Endothelial cell of umbilical vein (primary cell): ENCODE results near the gene COL4A2. TPM values are rescaled to one million over a fixed set of nuclear protein-coding genes. Genes with fewer than 3 reads are reported as not detected.

ENCODE experiments used
- BruUV-seq: library from RNA; stranded (reverse); fragments of 400-500 nt; replicated peaks from 2 replicates; lab custom pipeline; 2021; lab: Mats Ljungman, UMichigan
- CTCF ChIA-PET: fragments of 300-600, 350-600 bp; sonication (Branson Sonifier 250); formaldehyde crosslinking; loops from one replicate; lab custom pipeline; 2021; ENCODE audit warnings: antibody characterized with exemption, inconsistent platforms; lab: Charles Lee
- POLR2A ChIA-PET: fragments of 300-600, 350-600 bp; sonication (Branson Sonifier 250); formaldehyde crosslinking; loops from one replicate; lab custom pipeline; 2021; ENCODE audit warnings: antibody characterized with exemption, inconsistent platforms; lab: Charles Lee
- DNase-seq: peaks from one replicate; pipeline ENCODE4 v3.0.0-alpha.2; 2011; ENCODE audit warnings: low read depth, low spot score
- FAIRE-seq: peaks from 2 replicates; lab custom pipeline; 2011; peaks lifted over from hg19 to GRCh38; lab: Jason Lieb, UNC
- H2AFZ ChIP-seq: 2 replicates; pipeline ENCODE4 v1.6.0; 2012; ENCODE audit warnings: low read depth, low read length, control low read depth, inconsistent platforms
- H3K27ac ChIP-seq: 2 replicates; pipeline ENCODE4 v1.5.1; 2011; ENCODE audit warnings: low read depth, mild to moderate bottlenecking, control low read depth, low read length, moderate library complexity; ENCODE audit not compliant: insufficient read depth
- H3K27me3 ChIP-seq, 2 experiments: 2 replicates each; pipeline versions ENCODE4 v1.6.0 to v1.6.1; 2011; ENCODE audit warnings: low read length in 2 of 2, mixed read lengths in 1 of 2; ENCODE audit not compliant: control insufficient read depth in 2 of 2, insufficient read depth in 2 of 2
- H3K36me3 ChIP-seq, 2 experiments: 2 replicates in 1 of 2; 3 replicates in 1 of 2; pipeline ENCODE4 v1.5.1; 2011; ENCODE audit warnings: low read length in 2 of 2, mild to moderate bottlenecking in 1 of 2, moderate library complexity in 1 of 2; ENCODE audit not compliant: control insufficient read depth in 2 of 2, insufficient read depth in 2 of 2; ENCODE audit errors: extremely low read depth in 1 of 2
- H3K4me1 ChIP-seq: 3 replicates; pipeline ENCODE4 v1.5.1; 2011; ENCODE audit warnings: mild to moderate bottlenecking, low read length; ENCODE audit not compliant: control insufficient read depth, insufficient read depth; ENCODE audit errors: extremely low read depth
- H3K4me2 ChIP-seq: 2 replicates; pipeline ENCODE4 v1.6.1; 2011; ENCODE audit warnings: low read length, control low read depth, mixed read lengths; ENCODE audit not compliant: insufficient read depth
- H3K4me3 ChIP-seq, 3 experiments: fragments of 200-600 bp in 1 of 3; sonication (generic), shearing (Covaris generic) in 1 of 3; replicated peaks in 1 of 3; 2 replicates each; pipeline ENCODE4 v1.5.1; 2011 to 2016; ENCODE audit warnings: control low read depth in 3 of 3, low read length in 3 of 3, mild to moderate bottlenecking in 2 of 3, inconsistent platforms in 1 of 3, low read depth in 1 of 3, moderate library complexity in 1 of 3; ENCODE audit not compliant: insufficient read depth in 1 of 3
- H3K79me2 ChIP-seq: 2 replicates; pipeline ENCODE4 v1.6.0; 2012; ENCODE audit warnings: low read length, inconsistent platforms; ENCODE audit not compliant: control insufficient read depth, insufficient read depth
- H3K9ac ChIP-seq: replicated peaks from 2 replicates; pipeline ENCODE3; 2011; ENCODE audit warnings: low read length, control low read depth; ENCODE audit not compliant: insufficient read depth; ENCODE audit errors: extremely low read depth
- H3K9me1 ChIP-seq: replicated peaks from 3 replicates; pipeline ENCODE4 v1.6.0; 2011; ENCODE audit warnings: mild to moderate bottlenecking, low read length; ENCODE audit not compliant: control insufficient read depth, insufficient read depth; ENCODE audit errors: extremely low read depth
- H3K9me3 ChIP-seq: replicated peaks from 2 replicates; pipeline ENCODE4 v1.5.1; 2012; ENCODE audit warnings: low read length, inconsistent platforms; ENCODE audit not compliant: control insufficient read depth, insufficient read depth
- H4K20me1 ChIP-seq: replicated peaks from 2 replicates; pipeline ENCODE3; 2011; ENCODE audit warnings: mild to moderate bottlenecking, low read length; ENCODE audit not compliant: control insufficient read depth, insufficient read depth; ENCODE audit errors: extremely low read depth
- EZH2 ChIP-seq: IDR thresholded peaks from 2 replicates; pipeline ENCODE4 v1.6.1; 2012; ENCODE audit warnings: borderline replicate concordance, low read depth, mild to moderate bottlenecking, moderate library complexity, low read length, inconsistent platforms; ENCODE audit not compliant: severe bottlenecking
- FOS ChIP-seq: IDR thresholded peaks from 2 replicates; pipeline ENCODE4 v1.6.1; 2011; ENCODE audit warnings: mild to moderate bottlenecking, low read length, moderate library complexity, borderline replicate concordance; ENCODE audit not compliant: insufficient read depth
- GATA2 ChIP-seq: IDR thresholded peaks from 2 replicates; pipeline ENCODE4 v1.7.0; 2011; ENCODE audit warnings: low read depth, mild to moderate bottlenecking, moderate library complexity, mixed read lengths, low read length; ENCODE audit not compliant: insufficient read length, insufficient read depth
- JUN ChIP-seq: IDR thresholded peaks from 2 replicates; pipeline ENCODE4 v1.6.1; 2011; ENCODE audit warnings: borderline replicate concordance, low read depth; ENCODE audit not compliant: insufficient read length, insufficient read depth
- MYC ChIP-seq: IDR thresholded peaks from one replicate; pipeline ENCODE4 v1.6.1; 2011; ENCODE audit warnings: mild to moderate bottlenecking, low read depth, low read length
- POLR2A ChIP-seq: IDR thresholded peaks from 2 replicates; pipeline ENCODE4 v1.6.1; 2012; ENCODE audit warnings: low read depth, mild to moderate bottlenecking, control low read depth, low read length
- POLR2AphosphoS5 ChIP-seq: IDR thresholded peaks from 2 replicates; pipeline ENCODE4 v1.6.1; 2012; ENCODE audit warnings: low read depth, mild to moderate bottlenecking, control low read depth, low read length, moderate library complexity; ENCODE audit not compliant: insufficient read depth
- dilution Hi-C: fragments of 300-500 bp; cut with MboI; formaldehyde crosslinking; loops from one replicate; pipeline ENCODE4 v1.15.0; 2019; ENCODE audit warnings: low sequenced_read_pairs; ENCODE audit not compliant: extremely low pct_ligation_motif_present
- intact Hi-C: fragments of 100-400 bp; cut with micrococcal nuclease; formaldehyde crosslinking; loops from one replicate; pipeline ENCODE4 v1.10.0; 2022
- polyA plus RNA-seq, 4 experiments: library from polyadenylated mRNA; depleted of rRNA in 3 of 4; stranded (reverse) in 3 of 4; unstranded in 1 of 4; fragments of >200 nt; gene quantifications; 2 replicates each; pipeline versions ENCODE4 v1.2.1 to v1.2.3, GENCODE V29; 2011 to 2012; ENCODE audit warnings: missing spikeins in 1 of 4
- total RNA-seq: library from RNA; stranded (reverse); gene quantifications from 2 replicates; pipeline ENCODE4 v1.2.3, GENCODE V29; 2021
- TF ChIP-seq, protein P1 (sequence below): IDR thresholded peaks from 2 replicates; pipeline ENCODE4 v1.6.1; 2011; ENCODE audit not compliant: insufficient read depth, insufficient read length
- TF ChIP-seq, protein P2 (sequence below), 2 donors: IDR thresholded peaks; 1 replicate in 1 of 2; 2 replicates in 1 of 2; pipeline ENCODE4 v1.5.1; 2011; ENCODE audit warnings: low read length in 2 of 2, mild to moderate bottlenecking in 2 of 2, moderate library complexity in 2 of 2, control low read depth in 1 of 2, inconsistent platforms in 1 of 2, low read depth in 1 of 2; ENCODE audit not compliant: insufficient read depth in 1 of 2; ENCODE audit errors: extremely low read depth in 1 of 2

COL4A2 gene
- total and polyA plus RNA-seq, 2 donors (not counting 3 experiments of a cell fraction or from before 2014, with no cell fraction given), result 792 to 940 TPM

DNA sequence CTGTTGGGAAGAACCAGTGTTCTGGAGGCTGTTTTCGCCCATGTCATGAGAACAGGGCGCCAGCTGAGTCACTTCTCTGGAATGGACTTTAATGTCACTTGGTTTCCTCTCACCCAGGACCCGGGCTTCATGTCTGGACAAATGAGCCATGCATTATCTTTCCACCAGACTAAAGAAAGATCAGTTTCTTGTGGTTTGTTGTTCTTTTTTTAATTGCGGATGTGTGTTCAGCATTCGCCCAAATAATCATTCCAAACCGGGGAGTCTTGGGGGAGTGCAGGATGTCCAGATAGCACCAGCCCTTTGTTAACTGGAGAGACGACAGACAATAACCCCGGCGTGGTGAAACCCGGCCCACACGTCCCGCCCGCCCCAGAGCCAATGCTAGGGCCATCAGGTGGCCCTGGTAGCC lies 102.5 kb downstream of the COL4A2 start:
- Histone ChIP-seq H3K4me3 (no peak overlapping the region), H3K4me1 (peaks cover 67% of the 10 kb centered on the region), H2AFZ (no peak overlapping the region), H3K4me2 (peak overlapping the region; percentile 2), H3K79me2 (peaks cover 3% of the 10 kb centered on the region), H3K9me1 (no peaks in the 10 kb centered on the region), H3K27ac (peak overlapping the region; percentile 97), H3K9ac (peak overlapping the region; percentile 70), H3K36me3 (no peaks in the 10 kb centered on the region), H3K9me3 (no peaks in the 10 kb centered on the region), H3K27me3 (no peaks in the 10 kb centered on the region), H4K20me1 (no peaks in the 10 kb centered on the region)
- peak; percentile 91 for DNase-seq
- ChIA-PET CTCF (interaction anchor here (1.4 to 4.3 kb wide), 6 partner anchors 10 to 186 kb away, joined by 5 to 43 read pairs (median 17); partner anchors contain the start of genes COL4A1 and COL4A2), POLR2A (no interaction called here)
- intact Hi-C loops, result loop anchor here (1.0 kb wide), 9 partner anchors 16 to 176 kb away; no protein-coding TSS in a partner anchor
- dilution Hi-C loops, result no loop called here
- FAIRE-seq, result peak; percentile 99
- TF ChIP-seq GATA2 (peak; percentile 64), POLR2A (peak; percentile 39), FOS (peak; percentile 73), JUN (peak; percentile 92), MYC (no peak), POLR2AphosphoS5 (peak; percentile 74), EZH2 (no peak)
- TF ChIP-seq, protein P1, sequence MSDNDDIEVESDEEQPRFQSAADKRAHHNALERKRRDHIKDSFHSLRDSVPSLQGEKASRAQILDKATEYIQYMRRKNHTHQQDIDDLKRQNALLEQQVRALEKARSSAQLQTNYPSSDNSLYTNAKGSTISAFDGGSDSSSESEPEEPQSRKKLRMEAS, result no peak
- TF ChIP-seq, protein P2, sequence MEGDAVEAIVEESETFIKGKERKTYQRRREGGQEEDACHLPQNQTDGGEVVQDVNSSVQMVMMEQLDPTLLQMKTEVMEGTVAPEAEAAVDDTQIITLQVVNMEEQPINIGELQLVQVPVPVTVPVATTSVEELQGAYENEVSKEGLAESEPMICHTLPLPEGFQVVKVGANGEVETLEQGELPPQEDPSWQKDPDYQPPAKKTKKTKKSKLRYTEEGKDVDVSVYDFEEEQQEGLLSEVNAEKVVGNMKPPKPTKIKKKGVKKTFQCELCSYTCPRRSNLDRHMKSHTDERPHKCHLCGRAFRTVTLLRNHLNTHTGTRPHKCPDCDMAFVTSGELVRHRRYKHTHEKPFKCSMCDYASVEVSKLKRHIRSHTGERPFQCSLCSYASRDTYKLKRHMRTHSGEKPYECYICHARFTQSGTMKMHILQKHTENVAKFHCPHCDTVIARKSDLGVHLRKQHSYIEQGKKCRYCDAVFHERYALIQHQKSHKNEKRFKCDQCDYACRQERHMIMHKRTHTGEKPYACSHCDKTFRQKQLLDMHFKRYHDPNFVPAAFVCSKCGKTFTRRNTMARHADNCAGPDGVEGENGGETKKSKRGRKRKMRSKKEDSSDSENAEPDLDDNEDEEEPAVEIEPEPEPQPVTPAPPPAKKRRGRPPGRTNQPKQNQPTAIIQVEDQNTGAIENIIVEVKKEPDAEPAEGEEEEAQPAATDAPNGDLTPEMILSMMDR (IDR thresholded peaks at IDR 0.05; ENCODE audit: extremely low read depth in 1 of 2, insufficient read depth in 1 of 2, low read depth in 1 of 2, low read length in 2 of 2), result no peak
- BruUV-seq, result no TSS peak
